GM23338 (cell line): ENCODE measurements around the gene BFSP2. TPM values are rescaled to one million over a fixed set of nuclear protein-coding genes. Genes with fewer than 3 reads are reported as not detected.

Experiments used
- ATAC-seq: fragments of 200-7000 bp; cut with Tn5 transposase; 3 replicates; pipeline ENCODE4 v1.9.1; 2020
- DNase-seq: peaks from one replicate; pipeline ENCODE4 v3.0.0-alpha.2; 2015; ENCODE audit warnings: low spot score
- H2AFZ ChIP-seq: fragments of 200-600 bp; sonication (generic); 2 replicates; pipeline ENCODE4 v1.8.0; 2016; ENCODE audit warnings: antibody characterized with exemption, mild to moderate bottlenecking, moderate library complexity
- H3F3A ChIP-seq: fragments of 200-600 bp; sonication (generic); replicated peaks from 2 replicates; pipeline ENCODE4 v1.8.0; 2017; ENCODE audit warnings: antibody characterized with exemption, mixed run types, low read depth
- H3K27ac ChIP-seq: fragments of 200-600 bp; sonication (generic); 2 replicates; pipeline ENCODE4 v1.6.1; 2016; ENCODE audit warnings: low read depth
- H3K27me3 ChIP-seq: fragments of 200-600 bp; sonication (generic); 2 replicates; pipeline ENCODE4 v1.8.0; 2016; ENCODE audit warnings: mild to moderate bottlenecking, mixed run types, moderate library complexity; ENCODE audit not compliant: insufficient read depth
- H3K36me3 ChIP-seq: fragments of 200-600 bp; sonication (generic); 2 replicates; pipeline ENCODE4 v1.8.0; 2016; ENCODE audit warnings: mild to moderate bottlenecking; ENCODE audit not compliant: insufficient read depth
- H3K4me1 ChIP-seq: fragments of 200-600 bp; sonication (generic); 2 replicates; pipeline ENCODE4 v1.8.0; 2016; ENCODE audit warnings: mild to moderate bottlenecking, moderate library complexity; ENCODE audit not compliant: insufficient read depth
- H3K4me2 ChIP-seq: fragments of 200-600 bp; sonication (generic); 2 replicates; pipeline ENCODE4 v1.7.1; 2017; ENCODE audit warnings: mixed run types
- H3K4me3 ChIP-seq: fragments of 200-600 bp; sonication (generic); 2 replicates; pipeline ENCODE4 v1.6.1; 2016; ENCODE audit warnings: mixed run types
- H3K79me2 ChIP-seq: fragments of 200-600 bp; sonication (generic); replicated peaks from 2 replicates; pipeline ENCODE4 v1.8.0; 2017; ENCODE audit warnings: mild to moderate bottlenecking; ENCODE audit not compliant: insufficient read depth
- H3K9me2 ChIP-seq: fragments of 200-600 bp; sonication (generic); 2 replicates; pipeline ENCODE4 v1.8.0; 2017; ENCODE audit not compliant: insufficient read depth
- H4K20me1 ChIP-seq: fragments of 200-600 bp; sonication (generic); replicated peaks from 2 replicates; pipeline ENCODE4 v1.8.0; 2017; ENCODE audit warnings: mild to moderate bottlenecking; ENCODE audit not compliant: insufficient read depth
- H3K27ac Mint-ChIP-seq: 2 replicates; pipeline ENCODE4 v1.8.0; 2020; ENCODE audit warnings: inconsistent platforms, mild to moderate bottlenecking, moderate library complexity, mixed read lengths
- H3K27me3 Mint-ChIP-seq: 3 replicates; pipeline ENCODE4 v1.8.0; 2022; ENCODE audit warnings: low read depth, mild to moderate bottlenecking, moderate library complexity, mixed read lengths, inconsistent platforms; ENCODE audit not compliant: insufficient read depth, poor library complexity
- H3K36me3 Mint-ChIP-seq: 3 replicates; pipeline ENCODE4 v1.8.0; 2021; ENCODE audit warnings: low read depth, mild to moderate bottlenecking, inconsistent platforms, moderate library complexity, mixed read lengths
- H3K4me1 Mint-ChIP-seq: 3 replicates; pipeline ENCODE4 v1.8.0; 2020; ENCODE audit warnings: mild to moderate bottlenecking, inconsistent platforms, mixed read lengths
- H3K4me3 Mint-ChIP-seq: 3 replicates; pipeline ENCODE4 v1.8.0; 2021; ENCODE audit warnings: moderate library complexity, mild to moderate bottlenecking, inconsistent platforms, mixed read lengths
- H3K9me3 Mint-ChIP-seq: 3 replicates; pipeline ENCODE4 v1.8.0; 2020; ENCODE audit warnings: moderate library complexity, mild to moderate bottlenecking, inconsistent platforms, mixed read lengths
- CREB1 ChIP-seq: fragments of 250-450 bp; sonication (Bioruptor Pico); IDR thresholded peaks from 2 replicates; pipeline ENCODE4 v1.5.0; 2020; ENCODE audit warnings: low read depth, mild to moderate bottlenecking, moderate library complexity
- CTCF ChIP-seq, 2 experiments: fragments of 200-600 bp in 1 of 2; sonication (generic) in 1 of 2; conservative IDR thresholded peaks; 2 replicates each; pipeline versions ENCODE4 v1.5.1 to v1.6.1; 2016 to 2017; ENCODE audit warnings: antibody characterized with exemption in 2 of 2, low read depth in 2 of 2, mild to moderate bottlenecking in 2 of 2, moderate library complexity in 1 of 2
- EZH2 ChIP-seq: fragments of 200-600 bp; sonication (generic); IDR thresholded peaks from one replicate; pipeline ENCODE4 v1.8.0; 2017; ENCODE audit warnings: antibody characterized with exemption, mild to moderate bottlenecking, low read depth; ENCODE audit not compliant: unreplicated experiment
- EZH2phosphoT487 ChIP-seq: fragments of 200-600 bp; sonication (generic); IDR thresholded peaks from one replicate; pipeline ENCODE4 v1.8.1; 2018; ENCODE audit warnings: antibody characterized with exemption; ENCODE audit not compliant: unreplicated experiment
- JUNB ChIP-seq: IDR thresholded peaks from one replicate; pipeline ENCODE4 v1.6.1; 2016; ENCODE audit warnings: antibody characterized with exemption; ENCODE audit not compliant: unreplicated experiment
- NANOG ChIP-seq: IDR thresholded peaks from 2 replicates; pipeline ENCODE4 v1.6.1; 2016; ENCODE audit warnings: antibody characterized with exemption, borderline replicate concordance
- POLR2AphosphoS5 ChIP-seq: IDR thresholded peaks from 2 replicates; pipeline ENCODE4 v1.6.1; 2016; ENCODE audit warnings: antibody characterized with exemption, low read depth
- REST ChIP-seq: IDR thresholded peaks from one replicate; pipeline ENCODE4 v1.6.1; 2018; ENCODE audit warnings: antibody characterized with exemption; ENCODE audit not compliant: unreplicated experiment
- STAT1 ChIP-seq: IDR thresholded peaks from one replicate; pipeline ENCODE4 v1.6.1; 2016; ENCODE audit warnings: antibody characterized with exemption; ENCODE audit not compliant: unreplicated experiment
- ZNF114 ChIP-seq: fragments of 250-450 bp; sonication (Bioruptor Pico); IDR thresholded peaks from 2 replicates; pipeline ENCODE4 v1.5.0; 2020; ENCODE audit warnings: mild to moderate bottlenecking, moderate library complexity
- ZNF331 ChIP-seq: fragments of 250-450 bp; sonication (Bioruptor Pico); IDR thresholded peaks from 2 replicates; pipeline ENCODE4 v1.5.0; 2020; ENCODE audit warnings: low read depth, mild to moderate bottlenecking, moderate library complexity
- polyA plus RNA-seq: library from polyadenylated mRNA; unstranded; fragments of >200 nt; fragmentation: Nextera tagmentation; extraction: Ambion mirVana; gene quantifications from 2 replicates; pipeline ENCODE4 v1.2.1, GENCODE V29; 2016
- total RNA-seq: library from RNA; depleted of rRNA; stranded (reverse); fragments of >200 nt; shearing (Covaris generic); gene quantifications from 2 replicates; pipeline ENCODE4 v1.2.3, GENCODE V29; 2014
- TF ChIP-seq, protein P1 (sequence below): IDR thresholded peaks from 2 replicates; pipeline ENCODE4 v1.6.1; 2016; ENCODE audit warnings: antibody characterized with exemption
- TF ChIP-seq, protein P2 (sequence below): fragments of 250-450 bp; sonication (Bioruptor Pico); IDR thresholded peaks from 2 replicates; pipeline ENCODE4 v1.5.0; 2020; ENCODE audit warnings: mild to moderate bottlenecking, moderate library complexity

BFSP2 gene
- total and polyA plus RNA-seq, 2 experiments from 2014 or later = not detected

DNA sequence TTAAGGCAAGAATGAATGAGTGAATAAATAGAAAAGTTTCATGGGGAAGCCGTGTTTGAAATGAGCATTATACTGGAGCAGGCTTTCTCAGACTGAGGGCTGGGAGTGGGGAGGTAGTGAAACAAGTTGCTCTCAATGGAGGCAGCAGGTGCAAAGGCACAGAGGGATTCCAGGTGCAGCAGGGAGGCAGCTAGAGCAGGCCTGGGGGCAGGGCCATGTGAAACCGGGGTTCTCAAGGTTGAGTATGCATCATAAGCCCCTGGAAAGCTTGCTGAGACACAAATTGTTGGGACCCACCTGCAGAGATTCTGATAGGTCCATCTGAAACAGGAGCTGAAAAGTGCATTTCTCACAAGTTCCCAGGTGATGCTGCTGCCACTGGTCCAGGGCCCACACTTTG is 45.3 kb downstream of the BFSP2 start (continued):
- TF ChIP-seq POLR2AphosphoS5 = no peak

DNA sequence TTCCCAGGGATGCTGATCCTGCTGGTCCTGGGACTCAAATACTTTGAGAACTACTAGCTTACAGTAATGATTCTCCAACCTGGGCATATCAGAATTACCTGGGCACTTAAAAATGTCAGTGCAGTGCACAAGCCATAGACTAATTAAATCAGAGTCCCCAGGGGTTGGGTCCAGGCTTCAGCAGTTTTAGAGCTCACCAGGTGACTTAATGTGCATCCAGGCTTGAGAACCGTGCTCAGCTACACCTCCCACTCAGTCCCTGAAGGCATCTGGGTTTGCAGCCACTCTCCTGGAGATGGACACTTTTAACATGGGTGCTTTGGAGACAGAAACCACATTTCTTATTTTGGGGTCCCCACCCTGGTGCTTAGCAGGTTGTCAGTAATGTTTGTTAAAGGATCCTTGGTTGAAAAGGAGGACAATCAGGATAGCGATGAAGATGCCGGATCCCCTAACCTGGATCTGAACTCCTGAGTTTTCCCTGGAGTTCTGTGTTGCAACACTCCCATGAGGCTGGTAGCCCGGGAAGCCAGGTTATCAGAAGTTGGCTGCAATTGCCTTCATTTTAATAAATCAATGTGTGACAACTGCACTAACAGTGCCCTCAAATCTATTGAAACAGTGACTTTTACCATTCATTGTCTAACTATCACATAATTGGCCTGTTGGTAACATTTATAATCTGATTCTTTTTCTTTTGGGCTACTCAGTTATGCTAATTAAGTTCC is 48.1 kb downstream of the BFSP2 start:
- no peak overlapping the region for H3K27ac Mint-ChIP-seq
- H3K9me3 Mint-ChIP-seq = no peaks in the 10 kb centered on the region
- Histone ChIP-seq H3K4me2 (no peak overlapping the region), H3K9me2 (no peaks in the 10 kb centered on the region), H3K4me1 (no peaks in the 10 kb centered on the region), H3K79me2 (no peaks in the 10 kb centered on the region), H4K20me1 (no peaks in the 10 kb centered on the region), H3K27me3 (no peaks in the 10 kb centered on the region), H3K36me3 (no peaks in the 10 kb centered on the region), H3K27ac (no peak overlapping the region), H2AFZ (peak overlapping the region; percentile 10; the same call in 1 of the 2 replicates), H3K4me3 (no peak overlapping the region), H3F3A (no peaks in the 10 kb centered on the region)
- H3K4me1 Mint-ChIP-seq = peaks cover 16% of the 10 kb centered on the region
- ATAC-seq (no peak), DNase-seq (no peak)
- H3K27me3 Mint-ChIP-seq = no peaks in the 10 kb centered on the region
- TF ChIP-seq JUNB (no peak), CTCF (conservative IDR thresholded peaks at IDR 0.05; ENCODE audit: low read depth in 2 of 2) (no peak), ZNF114 (CRISPR knock-in tag) (no peak), EZH2phosphoT487 (no peak), NANOG (no peak), EZH2 (no peak), ZNF331 (no peak), REST (no peak), CREB1 (CRISPR knock-in tag) (no peak), POLR2AphosphoS5 (no peak), STAT1 (no peak)
- TF ChIP-seq, protein P1, sequence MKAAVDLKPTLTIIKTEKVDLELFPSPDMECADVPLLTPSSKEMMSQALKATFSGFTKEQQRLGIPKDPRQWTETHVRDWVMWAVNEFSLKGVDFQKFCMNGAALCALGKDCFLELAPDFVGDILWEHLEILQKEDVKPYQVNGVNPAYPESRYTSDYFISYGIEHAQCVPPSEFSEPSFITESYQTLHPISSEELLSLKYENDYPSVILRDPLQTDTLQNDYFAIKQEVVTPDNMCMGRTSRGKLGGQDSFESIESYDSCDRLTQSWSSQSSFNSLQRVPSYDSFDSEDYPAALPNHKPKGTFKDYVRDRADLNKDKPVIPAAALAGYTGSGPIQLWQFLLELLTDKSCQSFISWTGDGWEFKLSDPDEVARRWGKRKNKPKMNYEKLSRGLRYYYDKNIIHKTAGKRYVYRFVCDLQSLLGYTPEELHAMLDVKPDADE = no peak
- TF ChIP-seq, protein P2, sequence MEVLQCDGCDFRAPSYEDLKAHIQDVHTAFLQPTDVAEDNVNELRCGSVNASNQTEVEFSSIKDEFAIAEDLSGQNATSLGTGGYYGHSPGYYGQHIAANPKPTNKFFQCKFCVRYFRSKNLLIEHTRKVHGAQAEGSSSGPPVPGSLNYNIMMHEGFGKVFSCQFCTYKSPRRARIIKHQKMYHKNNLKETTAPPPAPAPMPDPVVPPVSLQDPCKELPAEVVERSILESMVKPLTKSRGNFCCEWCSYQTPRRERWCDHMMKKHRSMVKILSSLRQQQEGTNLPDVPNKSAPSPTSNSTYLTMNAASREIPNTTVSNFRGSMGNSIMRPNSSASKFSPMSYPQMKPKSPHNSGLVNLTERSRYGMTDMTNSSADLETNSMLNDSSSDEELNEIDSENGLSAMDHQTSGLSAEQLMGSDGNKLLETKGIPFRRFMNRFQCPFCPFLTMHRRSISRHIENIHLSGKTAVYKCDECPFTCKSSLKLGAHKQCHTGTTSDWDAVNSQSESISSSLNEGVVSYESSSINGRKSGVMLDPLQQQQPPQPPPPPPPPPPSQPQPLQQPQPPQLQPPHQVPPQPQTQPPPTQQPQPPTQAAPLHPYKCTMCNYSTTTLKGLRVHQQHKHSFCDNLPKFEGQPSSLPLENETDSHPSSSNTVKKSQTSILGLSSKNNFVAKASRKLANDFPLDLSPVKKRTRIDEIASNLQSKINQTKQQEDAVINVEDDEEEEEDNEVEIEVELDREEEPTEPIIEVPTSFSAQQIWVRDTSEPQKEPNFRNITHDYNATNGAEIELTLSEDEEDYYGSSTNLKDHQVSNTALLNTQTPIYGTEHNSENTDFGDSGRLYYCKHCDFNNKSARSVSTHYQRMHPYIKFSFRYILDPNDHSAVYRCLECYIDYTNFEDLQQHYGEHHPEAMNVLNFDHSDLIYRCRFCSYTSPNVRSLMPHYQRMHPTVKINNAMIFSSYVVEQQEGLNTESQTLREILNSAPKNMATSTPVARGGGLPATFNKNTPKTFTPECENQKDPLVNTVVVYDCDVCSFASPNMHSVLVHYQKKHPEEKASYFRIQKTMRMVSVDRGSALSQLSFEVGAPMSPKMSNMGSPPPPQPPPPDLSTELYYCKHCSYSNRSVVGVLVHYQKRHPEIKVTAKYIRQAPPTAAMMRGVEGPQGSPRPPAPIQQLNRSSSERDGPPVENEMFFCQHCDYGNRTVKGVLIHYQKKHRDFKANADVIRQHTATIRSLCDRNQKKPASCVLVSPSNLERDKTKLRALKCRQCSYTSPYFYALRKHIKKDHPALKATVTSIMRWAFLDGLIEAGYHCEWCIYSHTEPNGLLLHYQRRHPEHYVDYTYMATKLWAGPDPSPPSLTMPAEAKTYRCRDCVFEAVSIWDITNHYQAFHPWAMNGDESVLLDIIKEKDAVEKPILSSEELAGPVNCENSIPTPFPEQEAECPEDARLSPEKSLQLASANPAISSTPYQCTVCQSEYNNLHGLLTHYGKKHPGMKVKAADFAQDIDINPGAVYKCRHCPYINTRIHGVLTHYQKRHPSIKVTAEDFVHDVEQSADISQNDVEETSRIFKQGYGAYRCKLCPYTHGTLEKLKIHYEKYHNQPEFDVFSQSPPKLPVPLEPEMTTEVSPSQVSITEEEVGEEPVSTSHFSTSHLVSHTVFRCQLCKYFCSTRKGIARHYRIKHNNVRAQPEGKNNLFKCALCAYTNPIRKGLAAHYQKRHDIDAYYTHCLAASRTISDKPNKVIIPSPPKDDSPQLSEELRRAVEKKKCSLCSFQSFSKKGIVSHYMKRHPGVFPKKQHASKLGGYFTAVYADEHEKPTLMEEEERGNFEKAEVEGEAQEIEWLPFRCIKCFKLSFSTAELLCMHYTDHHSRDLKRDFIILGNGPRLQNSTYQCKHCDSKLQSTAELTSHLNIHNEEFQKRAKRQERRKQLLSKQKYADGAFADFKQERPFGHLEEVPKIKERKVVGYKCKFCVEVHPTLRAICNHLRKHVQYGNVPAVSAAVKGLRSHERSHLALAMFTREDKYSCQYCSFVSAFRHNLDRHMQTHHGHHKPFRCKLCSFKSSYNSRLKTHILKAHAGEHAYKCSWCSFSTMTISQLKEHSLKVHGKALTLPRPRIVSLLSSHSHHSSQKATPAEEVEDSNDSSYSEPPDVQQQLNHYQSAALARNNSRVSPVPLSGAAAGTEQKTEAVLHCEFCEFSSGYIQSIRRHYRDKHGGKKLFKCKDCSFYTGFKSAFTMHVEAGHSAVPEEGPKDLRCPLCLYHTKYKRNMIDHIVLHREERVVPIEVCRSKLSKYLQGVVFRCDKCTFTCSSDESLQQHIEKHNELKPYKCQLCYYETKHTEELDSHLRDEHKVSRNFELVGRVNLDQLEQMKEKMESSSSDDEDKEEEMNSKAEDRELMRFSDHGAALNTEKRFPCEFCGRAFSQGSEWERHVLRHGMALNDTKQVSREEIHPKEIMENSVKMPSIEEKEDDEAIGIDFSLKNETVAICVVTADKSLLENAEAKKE = no peak
- no peak overlapping the region for H3K4me3 Mint-ChIP-seq
- H3K36me3 Mint-ChIP-seq = no peaks in the 10 kb centered on the region
